Measurements from ENCODE around the gene TRABD2B.

TRABD2B gene

GRCh38 chr1:47751193-47751592 is 246.0 kb downstream of the TRABD2B start:
- DNase-seq = no peak

- no peak for DNase-seq
Observed at GRCh38 chr1:47745715-47746609, 251.2 kb downstream of the TRABD2B start.

- no peak for DNase-seq
Observed at GRCh38 chr1:47742890-47743760, 254.1 kb downstream of the TRABD2B start.

GRCh38 chr1:47738560-47739182 is 258.5 kb downstream of the TRABD2B start:
- peak; percentile 38 for DNase-seq

- DNase-seq = no peak
Observed at GRCh38 chr1:47732489-47732888, 264.7 kb downstream of the TRABD2B start.

GRCh38 chr1:47731730-47732129 is 265.5 kb downstream of the TRABD2B start:
- DNase-seq = no peak

GRCh38 chr1:47729685-47730084 is 267.5 kb downstream of the TRABD2B start:
- no peak for DNase-seq

GRCh38 chr1:47727697-47728085 is 269.5 kb downstream of the TRABD2B start:
- no peak for DNase-seq

- no peak for DNase-seq
Observed at GRCh38 chr1:47727051-47727696, 270.0 kb downstream of the TRABD2B start.

GRCh38 chr1:47725992-47726855 is 271.0 kb downstream of the TRABD2B start:
- peak; percentile 70 for DNase-seq

GRCh38 chr1:47725511-47725991 is 271.6 kb downstream of the TRABD2B start:
- no peak for DNase-seq

- DNase-seq = no peak
Observed at GRCh38 chr1:47725000-47725473, 272.1 kb downstream of the TRABD2B start.

GRCh38 chr1:47724432-47724999 is 272.7 kb downstream of the TRABD2B start:
- DNase-seq = no peak

- no peak for DNase-seq
Observed at GRCh38 chr1:47722909-47723580, 274.1 kb downstream of the TRABD2B start.

GRCh38 chr1:47722101-47722500 is 275.1 kb downstream of the TRABD2B start:
- no peak for DNase-seq

- DNase-seq = no peak
Observed at GRCh38 chr1:47720111-47720510, 277.1 kb downstream of the TRABD2B start.

GRCh38 chr1:47717341-47717740 is 279.8 kb downstream of the TRABD2B start:
- DNase-seq = no peak

GRCh38 chr1:47713975-47714767 is 283.0 kb downstream of the TRABD2B start:
- DNase-seq = no peak

GRCh38 chr1:47713333-47713953 is 283.7 kb downstream of the TRABD2B start:
- DNase-seq = no peak

All from EL (cell line).